ENCODE results near the gene RAPGEF5. TPM values are rescaled to one million over a fixed set of nuclear protein-coding genes. Genes with fewer than 3 reads are reported as not detected.

The RAPGEF5 gene
- total RNA-seq, 1 donor from 2014 or later: 65.8 TPM

DNA sequence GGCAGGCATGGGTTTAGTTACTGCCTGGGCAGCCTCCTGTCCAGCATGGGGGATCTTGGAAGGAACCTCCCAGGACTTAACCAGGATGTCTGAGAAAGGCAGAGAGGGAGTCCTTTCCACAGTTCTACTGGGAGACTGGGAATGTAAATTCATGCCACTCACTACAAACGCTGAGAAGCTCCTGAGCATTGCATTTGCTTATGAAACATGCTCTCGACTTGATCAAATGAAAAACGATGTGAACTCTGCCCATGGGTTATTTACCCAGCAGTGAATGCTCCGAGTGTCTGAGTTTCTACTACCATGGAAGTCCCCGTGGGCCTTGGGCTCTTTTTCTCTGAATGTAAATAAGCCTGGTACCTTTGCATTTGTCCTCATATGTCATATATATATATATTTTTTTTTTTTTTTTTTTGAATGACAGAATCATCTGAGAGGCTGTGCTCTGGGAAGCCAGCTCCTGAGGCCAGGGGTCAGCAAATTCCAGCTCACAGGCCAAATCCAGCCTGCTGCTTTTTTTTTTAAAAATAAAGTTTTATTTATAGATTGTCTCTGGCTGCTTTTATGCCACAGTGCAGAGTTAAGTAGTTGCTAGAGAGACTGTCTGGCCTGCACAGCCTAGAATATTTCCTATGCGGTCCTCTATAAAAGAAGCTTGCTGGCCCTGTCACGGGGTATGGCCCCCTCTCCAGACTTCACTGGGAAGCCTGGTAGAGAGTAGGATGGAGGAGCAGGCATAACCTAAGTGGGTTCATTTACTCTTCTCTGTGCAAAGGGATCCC is 21.4 kb upstream of the RAPGEF5 start:
- Histone ChIP-seq H3K4me1 (no peaks in the 10 kb centered on the region), H3K27ac (no peak overlapping the region), H3K9me3 (no peaks in the 10 kb centered on the region), H3K36me3 (no peaks in the 10 kb centered on the region), H3K4me3 (no peak overlapping the region), H3K27me3 (no peaks in the 10 kb centered on the region)
- TF ChIP-seq, protein P1, sequence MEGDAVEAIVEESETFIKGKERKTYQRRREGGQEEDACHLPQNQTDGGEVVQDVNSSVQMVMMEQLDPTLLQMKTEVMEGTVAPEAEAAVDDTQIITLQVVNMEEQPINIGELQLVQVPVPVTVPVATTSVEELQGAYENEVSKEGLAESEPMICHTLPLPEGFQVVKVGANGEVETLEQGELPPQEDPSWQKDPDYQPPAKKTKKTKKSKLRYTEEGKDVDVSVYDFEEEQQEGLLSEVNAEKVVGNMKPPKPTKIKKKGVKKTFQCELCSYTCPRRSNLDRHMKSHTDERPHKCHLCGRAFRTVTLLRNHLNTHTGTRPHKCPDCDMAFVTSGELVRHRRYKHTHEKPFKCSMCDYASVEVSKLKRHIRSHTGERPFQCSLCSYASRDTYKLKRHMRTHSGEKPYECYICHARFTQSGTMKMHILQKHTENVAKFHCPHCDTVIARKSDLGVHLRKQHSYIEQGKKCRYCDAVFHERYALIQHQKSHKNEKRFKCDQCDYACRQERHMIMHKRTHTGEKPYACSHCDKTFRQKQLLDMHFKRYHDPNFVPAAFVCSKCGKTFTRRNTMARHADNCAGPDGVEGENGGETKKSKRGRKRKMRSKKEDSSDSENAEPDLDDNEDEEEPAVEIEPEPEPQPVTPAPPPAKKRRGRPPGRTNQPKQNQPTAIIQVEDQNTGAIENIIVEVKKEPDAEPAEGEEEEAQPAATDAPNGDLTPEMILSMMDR (IDR thresholded peaks at IDR 0.05): no peak
- DNase-seq (ENCODE audit: low spot score in 2 of 2): no peak
- intact Hi-C loops (cut with DNase I): no loop called here

- TF ChIP-seq, protein P1 (IDR thresholded peaks at IDR 0.05): no peak
- H3K36me3 ChIP-seq: no peaks in the 10 kb centered on the region
- no peak overlapping the region for H3K27ac ChIP-seq
- no peaks in the 10 kb centered on the region for H3K4me1 ChIP-seq
- no peaks in the 10 kb centered on the region for H3K9me3 ChIP-seq
- intact Hi-C loops (cut with DNase I): no loop called here
- DNase-seq (ENCODE audit: low spot score in 2 of 2): no peak
- no peak overlapping the region for H3K4me3 ChIP-seq
- H3K27me3 ChIP-seq: no peaks in the 10 kb centered on the region
Observed at GRCh38 chr7:22377703-22378102, 20.7 kb upstream of the RAPGEF5 start.

DNA sequence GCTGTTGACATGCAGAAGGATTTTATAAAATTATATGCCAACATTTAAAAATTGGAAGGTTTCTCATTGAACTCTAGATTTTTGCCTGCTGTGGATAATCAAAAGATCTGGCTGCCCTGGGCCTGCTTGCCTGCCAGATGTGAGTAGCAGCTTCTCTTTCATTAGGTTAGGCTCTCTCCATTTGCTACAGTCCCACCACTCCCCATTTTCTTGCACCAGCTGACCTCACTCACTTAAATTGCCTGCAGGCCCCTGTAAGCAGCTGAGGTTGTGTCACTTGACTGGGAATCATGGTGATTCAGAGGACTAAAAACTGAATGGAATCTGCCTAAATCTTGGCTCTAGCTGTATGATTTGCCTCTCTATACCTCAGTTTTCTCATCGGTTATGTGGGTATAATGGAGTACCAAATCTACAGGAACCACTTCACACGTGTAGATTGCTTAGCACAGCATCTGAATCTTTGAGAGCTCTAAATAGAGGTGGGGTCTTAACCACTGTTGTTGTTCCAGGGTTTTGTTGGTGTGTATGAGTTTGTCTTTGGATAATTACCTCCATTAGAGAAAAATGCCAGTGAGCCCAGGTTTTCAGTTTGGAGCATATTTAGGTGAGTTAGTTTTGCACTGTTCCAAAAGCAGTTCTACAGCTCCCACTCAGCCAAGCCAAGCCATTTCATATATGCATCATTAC is 18.6 kb upstream of the RAPGEF5 start:
- DNase-seq (ENCODE audit: low spot score in 2 of 2): no peak
- no peak overlapping the region for H3K4me3 ChIP-seq
- H3K27ac ChIP-seq: no peak overlapping the region
- TF ChIP-seq, protein P1 (IDR thresholded peaks at IDR 0.05): no peak
- H3K9me3 ChIP-seq: no peaks in the 10 kb centered on the region
- H3K27me3 ChIP-seq: no peaks in the 10 kb centered on the region
- H3K4me1 ChIP-seq: no peaks in the 10 kb centered on the region
- intact Hi-C loops (cut with DNase I): no loop called here
- H3K36me3 ChIP-seq: no peaks in the 10 kb centered on the region

- intact Hi-C loops (cut with DNase I): no loop called here
- H3K36me3 ChIP-seq: no peaks in the 10 kb centered on the region
Observed at GRCh38 chr7:22373911-22374310, 17.0 kb upstream of the RAPGEF5 start.

GRCh38 chr7:22373388-22373787 is 16.4 kb upstream of the RAPGEF5 start:
- H3K9me3 ChIP-seq: no peaks in the 10 kb centered on the region
- H3K4me3 ChIP-seq: no peak overlapping the region
- no peaks in the 10 kb centered on the region for H3K4me1 ChIP-seq
- intact Hi-C loops (cut with DNase I): no loop called here
- DNase-seq (ENCODE audit: low spot score in 2 of 2): no peak
- no peak overlapping the region for H3K27ac ChIP-seq
- H3K36me3 ChIP-seq: no peaks in the 10 kb centered on the region
- TF ChIP-seq, protein P1 (IDR thresholded peaks at IDR 0.05): no peak
- no peaks in the 10 kb centered on the region for H3K27me3 ChIP-seq

More at GRCh38 chr7:22373911-22374310, 17.0 kb upstream of the RAPGEF5 start:
- no peaks in the 10 kb centered on the region for H3K27me3 ChIP-seq
- H3K4me3 ChIP-seq: no peak overlapping the region
- DNase-seq (ENCODE audit: low spot score in 2 of 2): no peak
- H3K4me1 ChIP-seq: no peaks in the 10 kb centered on the region
- no peaks in the 10 kb centered on the region for H3K9me3 ChIP-seq
- H3K27ac ChIP-seq: no peak overlapping the region
- TF ChIP-seq, protein P1 (IDR thresholded peaks at IDR 0.05): no peak

All from ascending aorta (tissue), 2 donors.